Measurements from ENCODE around the gene VHLL.

VHLL gene

DNA sequence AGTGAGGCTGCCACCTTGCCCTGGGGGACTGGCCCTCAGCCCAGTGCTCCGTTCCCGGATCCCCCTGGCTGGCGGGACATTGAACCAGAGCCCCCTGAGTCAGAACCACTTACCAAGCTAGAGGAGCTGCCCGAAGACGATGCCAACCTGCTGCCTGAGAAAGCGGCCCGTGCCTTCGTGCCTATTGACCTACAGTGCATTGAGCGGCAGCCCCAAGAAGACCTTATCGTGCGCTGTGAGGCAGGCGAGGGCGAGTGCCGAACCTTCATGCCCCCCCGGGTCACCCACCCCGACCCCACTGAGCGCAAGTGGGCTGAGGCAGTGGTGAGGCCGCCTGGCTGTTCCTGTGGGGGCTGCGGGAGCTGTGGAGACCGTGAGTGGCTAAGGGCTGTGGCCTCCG lies 13.7 kb downstream of the VHLL start:
- Histone ChIP-seq H3K9me3 (ENCODE audit: severe bottlenecking) (no peaks in the 10 kb centered on the region), H3K4me1 (ENCODE audit: insufficient read depth, poor library complexity, severe bottlenecking) (peaks cover 14% of the 10 kb centered on the region), H3K27me3 (ENCODE audit: insufficient read depth, poor library complexity, severe bottlenecking) (no peaks in the 10 kb centered on the region), H3K27ac (ENCODE audit: poor library complexity, severe bottlenecking) (peak overlapping the region; percentile 32), H3K4me3 (ENCODE audit: severe bottlenecking) (no peak overlapping the region), H3K36me3 (ENCODE audit: low read depth) (peaks cover 34% of the 10 kb centered on the region)
- no peak for TF ChIP-seq CTCF (IDR thresholded peaks at IDR 0.05; ENCODE audit: poor library complexity, severe bottlenecking)
- no peak for DNase-seq (ENCODE audit: low spot score)
- ATAC-seq (ENCODE audit: low read depth) = no peak

DNA sequence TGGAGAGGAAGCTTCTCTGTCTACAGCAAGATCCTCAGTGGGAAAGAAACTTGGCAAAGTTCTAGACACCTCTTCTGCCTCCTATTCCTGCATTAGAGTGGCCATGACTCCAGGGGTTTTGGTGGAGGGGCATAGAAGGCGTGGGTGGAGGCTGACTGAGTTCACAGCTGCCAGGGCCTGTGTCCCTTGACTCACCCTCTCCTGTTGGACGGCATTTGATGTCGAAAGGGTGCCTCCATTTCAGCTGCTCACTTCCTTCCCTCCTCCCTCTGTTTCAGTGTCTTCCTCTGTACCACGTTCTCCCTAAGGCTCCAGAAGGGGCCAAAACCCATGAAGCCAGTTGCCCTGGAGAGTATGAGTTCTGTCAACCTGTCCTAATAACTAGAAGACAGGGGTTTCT lies 14.3 kb downstream of the VHLL start:
- Histone ChIP-seq H3K4me1 (ENCODE audit: insufficient read depth, poor library complexity, severe bottlenecking) (peaks cover 14% of the 10 kb centered on the region), H3K36me3 (ENCODE audit: low read depth) (peaks cover 34% of the 10 kb centered on the region), H3K9me3 (ENCODE audit: severe bottlenecking) (no peaks in the 10 kb centered on the region), H3K27me3 (ENCODE audit: insufficient read depth, poor library complexity, severe bottlenecking) (no peaks in the 10 kb centered on the region), H3K4me3 (ENCODE audit: severe bottlenecking) (peak overlapping the region; percentile 85), H3K27ac (ENCODE audit: poor library complexity, severe bottlenecking) (peak overlapping the region; percentile 32)
- no peak for ATAC-seq (ENCODE audit: low read depth)
- TF ChIP-seq CTCF (IDR thresholded peaks at IDR 0.05; ENCODE audit: poor library complexity, severe bottlenecking) = no peak
- DNase-seq (ENCODE audit: low spot score) = no peak

GRCh38 chr1:156284112-156284511 lies 15.0 kb downstream of the VHLL start, which contains the start of gene TMEM79:
Gene TMEM79, plus strand, starts transcription at chr1:156284325. Its CDS starts 902 bp downstream, at chr1:156285227.
- peak within 1 kb of the TSS; percentile 85 for H3K4me3 ChIP-seq (ENCODE audit: severe bottlenecking)
- DNase-seq (ENCODE audit: low spot score) (no peak), ATAC-seq (ENCODE audit: low read depth) (peak; percentile 24; the same call in 1 of the 3 replicates)
- H3K36me3 ChIP-seq (ENCODE audit: low read depth) = peaks cover 35% of the 10 kb centered on the region
- H3K9me3 ChIP-seq (ENCODE audit: severe bottlenecking) = no peaks in the 10 kb centered on the region
- no peaks in the 10 kb centered on the region for H3K27me3 ChIP-seq (ENCODE audit: insufficient read depth, poor library complexity, severe bottlenecking)
- TF ChIP-seq CTCF (IDR thresholded peaks at IDR 0.05; ENCODE audit: poor library complexity, severe bottlenecking) = no peak
- peak within 1 kb of the TSS; percentile 65 for H3K27ac ChIP-seq (ENCODE audit: poor library complexity, severe bottlenecking)
- peaks cover 14% of the 10 kb centered on the region for H3K4me1 ChIP-seq (ENCODE audit: insufficient read depth, poor library complexity, severe bottlenecking)

DNA sequence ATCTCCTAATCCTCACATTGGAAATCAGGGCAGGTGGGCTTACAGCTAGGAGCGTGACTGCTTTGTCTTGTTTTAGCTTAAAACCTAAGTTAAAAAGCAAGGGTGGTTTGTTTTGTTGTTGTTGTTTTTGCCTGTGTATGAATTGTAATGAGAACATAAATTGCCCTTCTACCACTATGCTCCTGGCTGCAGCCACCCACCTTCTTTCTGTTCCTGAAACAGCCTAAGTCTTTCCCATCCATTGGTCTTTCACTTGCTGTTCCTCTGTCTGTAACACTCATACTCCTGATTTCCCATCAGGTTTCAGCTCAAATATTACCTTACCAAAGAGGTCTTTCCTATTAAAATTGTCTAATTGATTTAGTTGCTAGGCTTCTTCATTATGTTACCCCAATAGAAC lies 15.6 kb downstream of the VHLL start:
- H3K27me3 ChIP-seq (ENCODE audit: insufficient read depth, poor library complexity, severe bottlenecking) = no peaks in the 10 kb centered on the region
- DNase-seq (ENCODE audit: low spot score) (no peak), ATAC-seq (ENCODE audit: low read depth) (no peak)
- TF ChIP-seq CTCF (IDR thresholded peaks at IDR 0.05; ENCODE audit: poor library complexity, severe bottlenecking) = no peak
- H3K27ac ChIP-seq (ENCODE audit: poor library complexity, severe bottlenecking) = peak overlapping the region; percentile 65
- H3K4me3 ChIP-seq (ENCODE audit: severe bottlenecking) = peak overlapping the region; percentile 85
- H3K9me3 ChIP-seq (ENCODE audit: severe bottlenecking) = no peaks in the 10 kb centered on the region
- H3K4me1 ChIP-seq (ENCODE audit: insufficient read depth, poor library complexity, severe bottlenecking) = peaks cover 14% of the 10 kb centered on the region
- peaks cover 33% of the 10 kb centered on the region for H3K36me3 ChIP-seq (ENCODE audit: low read depth)

DNA sequence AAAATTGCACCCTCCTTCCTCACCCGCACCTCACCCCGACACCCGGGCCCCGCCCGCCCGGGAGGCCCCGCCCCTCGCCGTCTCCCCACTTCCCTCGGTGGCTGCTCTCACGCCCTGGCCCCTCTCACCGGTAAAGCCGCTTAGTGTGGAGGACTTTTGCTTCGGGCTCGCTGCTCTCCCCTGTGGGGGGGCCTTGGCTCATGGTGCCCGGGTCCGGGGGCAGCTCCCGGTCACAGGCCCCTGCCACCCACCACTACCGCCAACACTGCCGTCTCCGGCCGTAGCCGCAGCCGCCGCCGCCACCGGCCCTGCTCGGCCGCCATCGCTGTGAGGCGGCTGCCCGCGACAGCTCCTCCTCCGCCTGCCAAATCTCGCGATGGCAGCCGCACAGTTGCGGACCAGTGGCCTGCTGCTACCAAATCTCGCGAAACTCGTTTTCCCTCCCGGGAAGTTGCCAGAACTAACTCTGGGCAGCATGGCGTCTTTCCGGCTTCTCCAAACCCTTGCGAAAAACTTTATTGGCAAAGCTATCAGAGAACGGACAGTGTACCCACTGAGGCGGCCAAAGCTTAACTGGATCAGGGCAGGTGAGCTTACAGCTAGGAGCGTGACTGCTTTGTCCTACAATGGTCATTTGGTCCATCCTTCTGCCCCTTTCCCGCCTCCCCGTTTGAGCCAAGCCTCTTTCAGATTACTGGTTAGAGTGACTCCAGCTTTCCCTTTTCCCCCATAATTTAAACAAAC lies 16.5 kb downstream of the VHLL start, which contains the start of gene SMG5:
Gene SMG5, minus strand, starts transcription at position 347 of the 744 bp plus-strand sequence. Its CDS starts 145 bp downstream, at position 202.
- Histone ChIP-seq H3K27me3 (ENCODE audit: insufficient read depth, poor library complexity, severe bottlenecking) (no peaks in the 10 kb centered on the region), H3K36me3 (ENCODE audit: low read depth) (peaks cover 40% of the 10 kb centered on the region), H3K4me3 (ENCODE audit: severe bottlenecking) (peak within 1 kb of the TSS; percentile 85), H3K27ac (ENCODE audit: poor library complexity, severe bottlenecking) (peak within 1 kb of the TSS; percentile 65), H3K9me3 (ENCODE audit: severe bottlenecking) (no peaks in the 10 kb centered on the region), H3K4me1 (ENCODE audit: insufficient read depth, poor library complexity, severe bottlenecking) (peaks cover 14% of the 10 kb centered on the region)
- ATAC-seq (ENCODE audit: low read depth) = peak; percentile 87
- no peak for TF ChIP-seq CTCF (IDR thresholded peaks at IDR 0.05; ENCODE audit: poor library complexity, severe bottlenecking)
- peak; percentile 96 for DNase-seq (ENCODE audit: low spot score)
